Right lung (tissue), 5 donors: Measurements from ENCODE around the gene CXCR5. TPM values are rescaled to one million over a fixed set of nuclear protein-coding genes. Genes with fewer than 3 reads are reported as not detected.

ENCODE experiments used
- DNase-seq, 2 donors: peaks; one replicate each; pipeline ENCODE4 v3.0.0-alpha.2; 2013
- polyA plus RNA-seq, 5 donors: library from polyadenylated mRNA; unstranded; fragments of 120-200 nt; gene quantifications; one replicate each; pipeline versions ENCODE4 v1.2.1 to v1.2.3, GENCODE V29; 2013; ENCODE audit warnings: inconsistent platforms in 1 of 5, low replicate concordance in 1 of 5; ENCODE audit not compliant: insufficient read length in 5 of 5, insufficient read depth in 1 of 5

CXCR5 gene
- polyA plus RNA-seq, 5 donors = not detected

GRCh38 chr11:118927554-118928100 is 43.9 kb downstream of the CXCR5 start:
- no peak for DNase-seq

- peak; percentile 91 to 92 for DNase-seq
Measured at GRCh38 chr11:118928101-118928869, 44.6 kb downstream of the CXCR5 start.

DNA sequence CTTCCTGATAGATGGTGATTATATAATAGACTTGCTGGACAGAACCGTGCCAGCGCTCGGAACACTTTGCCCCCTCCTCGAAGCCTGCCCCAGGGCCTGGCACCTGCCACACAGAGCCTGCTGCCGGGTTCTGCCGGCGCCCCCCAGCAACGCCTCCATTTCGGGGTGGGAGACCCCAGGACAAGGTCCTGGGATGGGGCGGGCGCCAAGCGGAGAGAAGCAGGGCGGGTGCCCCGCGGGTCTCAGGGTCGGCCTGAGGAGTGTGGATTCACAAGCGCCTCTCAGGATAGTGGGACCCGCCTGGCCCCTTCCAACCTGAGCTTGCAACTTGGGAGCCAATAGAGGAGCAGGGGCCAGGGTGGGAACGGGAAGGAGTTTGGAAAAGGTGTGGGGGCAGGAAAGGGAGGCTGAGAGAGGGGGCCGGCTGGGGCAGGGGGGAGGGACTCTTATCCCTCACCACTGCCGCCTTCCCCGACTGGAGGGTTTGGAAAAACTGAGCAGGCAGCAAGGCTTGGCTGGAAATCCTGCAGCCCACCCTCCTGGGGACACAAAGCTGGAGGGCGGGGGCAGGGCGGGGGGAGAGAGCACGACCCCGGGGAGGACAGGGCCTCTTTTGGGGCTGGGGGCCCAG is 45.3 kb downstream of the CXCR5 start:
- peak; percentile 86 to 87 for DNase-seq

- DNase-seq = peak; percentile 93
Measured at GRCh38 chr11:118929501-118930093, 45.9 kb downstream of the CXCR5 start.

GRCh38 chr11:118930094-118930712 is 46.5 kb downstream of the CXCR5 start:
- DNase-seq = peak; percentile 81 to 84

- no peak for DNase-seq
Measured at GRCh38 chr11:118931571-118931970, 47.9 kb downstream of the CXCR5 start.

- no peak for DNase-seq
Measured at GRCh38 chr11:118933486-118933885, 49.8 kb downstream of the CXCR5 start.

GRCh38 chr11:118935376-118935775 is 51.7 kb downstream of the CXCR5 start:
- no peak for DNase-seq

GRCh38 chr11:118938491-118939403 is 55.1 kb downstream of the CXCR5 start:
- DNase-seq = no peak

DNA sequence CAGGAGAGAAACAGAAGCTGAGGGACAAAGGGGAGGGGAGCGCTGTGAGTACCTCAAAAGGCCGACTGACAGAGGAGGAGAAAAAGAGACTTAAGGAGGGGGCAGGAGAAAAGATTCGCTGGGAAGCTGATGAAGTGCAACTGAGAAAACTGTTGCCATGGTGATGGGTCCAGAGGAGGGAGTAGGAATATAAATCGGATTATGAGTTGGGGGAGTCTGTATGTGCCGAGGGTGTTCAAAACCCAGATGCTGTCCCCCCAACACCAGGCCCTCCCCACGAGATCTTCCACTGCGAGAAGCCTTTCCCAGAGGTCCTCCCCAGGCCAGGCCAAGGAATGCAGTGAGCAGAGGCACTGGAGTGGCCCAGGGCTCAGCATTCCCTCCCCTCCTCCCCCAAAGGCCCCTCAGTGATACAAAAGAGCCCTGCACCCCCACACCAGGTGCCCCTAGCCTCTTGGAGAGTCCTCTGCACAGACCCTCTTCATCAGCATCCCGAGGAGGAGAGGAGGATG is 55.8 kb downstream of the CXCR5 start:
- no peak for DNase-seq

DNA sequence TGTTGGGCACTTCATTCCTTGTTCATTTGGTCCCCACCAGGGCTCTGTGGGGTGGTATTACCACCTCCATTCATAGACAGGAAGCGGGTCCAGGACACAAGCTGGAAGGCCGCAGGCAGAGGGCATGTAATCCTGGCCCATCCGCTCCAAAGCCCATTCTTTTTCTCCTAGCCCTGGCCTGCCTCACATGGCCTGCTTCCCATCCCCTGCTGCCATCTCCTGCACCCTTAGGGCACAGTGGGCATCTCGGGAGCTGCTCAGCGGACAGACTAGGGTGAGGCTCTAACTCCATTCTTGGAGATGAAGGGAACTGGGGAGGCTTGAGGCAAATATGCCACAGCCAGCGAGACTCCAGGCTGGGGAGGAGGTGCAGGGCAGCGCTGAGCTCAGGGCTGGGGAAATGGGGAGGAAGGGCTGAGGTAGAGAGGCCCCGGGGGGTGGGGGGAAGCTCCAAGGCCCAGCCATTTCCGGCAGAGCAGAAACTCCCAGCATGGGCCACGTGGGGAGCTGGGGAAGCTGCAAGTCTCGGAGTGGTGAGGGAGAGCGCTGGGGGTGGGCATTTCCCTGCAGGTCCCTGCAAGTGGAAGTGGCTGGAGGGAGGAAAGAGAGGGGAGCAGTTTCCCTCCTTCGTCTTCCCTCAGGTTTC is 56.4 kb downstream of the CXCR5 start:
- DNase-seq = no peak

DNA sequence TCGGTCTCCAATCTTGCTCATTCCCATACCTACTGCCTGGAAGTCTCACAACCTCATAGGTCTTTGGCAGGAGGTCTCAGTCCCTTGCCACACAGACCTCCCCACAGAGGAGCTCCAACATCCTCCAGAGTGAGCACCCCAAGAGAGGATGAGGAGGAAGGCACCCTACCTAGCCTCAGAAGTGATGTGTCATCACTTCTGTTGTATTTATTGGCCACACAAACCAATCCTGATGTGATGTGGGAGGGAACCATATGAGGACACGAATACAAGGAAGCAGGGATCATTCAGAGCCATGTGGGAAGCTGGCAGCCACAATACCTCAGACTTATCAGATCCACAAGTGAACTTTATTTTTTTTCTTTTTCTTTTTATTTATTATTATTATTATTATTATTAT is 63.4 kb downstream of the CXCR5 start:
- no peak for DNase-seq

Other genes with a start within 250 kb of the CXCR5 start
- under 1 TPM; 0.08 to 0.35 (median 0.16) TPM for gene TREH, start 204.2 kb upstream of the CXCR5 start, polyA plus RNA-seq
- gene DDX6, start 92.7 kb upstream of the CXCR5 start, polyA plus RNA-seq = 100 to 1,000 TPM in 4 of 5 donors, 10 to 100 TPM in 1; 96.5 to 140 (median 127) TPM
- 10 to 100 TPM; 27.4 to 65.1 (median 52.0) TPM for gene BCL9L, start 42.0 kb downstream of the CXCR5 start, polyA plus RNA-seq
- 1 to 10 TPM; 1.9 to 3.8 (median 3.4) TPM for gene UPK2, start 72.4 kb downstream of the CXCR5 start, polyA plus RNA-seq
- gene FOXR1, start 87.9 kb downstream of the CXCR5 start, polyA plus RNA-seq = under 1 TPM in 2 of 5 donors, not detected in 3; 0.10 to 0.27 TPM
- gene CENATAC, start 114.2 kb downstream of the CXCR5 start, polyA plus RNA-seq = 10 to 100 TPM; 31.7 to 44.6 (median 38.3) TPM
- 1,000 to 10,000 TPM; 1,442 to 1,768 (median 1,521) TPM for gene RPS25, start 134.5 kb downstream of the CXCR5 start, polyA plus RNA-seq
- 10 to 100 TPM; 67.9 to 96.9 (median 72.4) TPM for gene TRAPPC4, start 134.9 kb downstream of the CXCR5 start, polyA plus RNA-seq
- gene SLC37A4, start 147.0 kb downstream of the CXCR5 start, polyA plus RNA-seq = 10 to 100 TPM; 23.1 to 30.1 (median 24.3) TPM
- gene HYOU1, start 173.3 kb downstream of the CXCR5 start, polyA plus RNA-seq = 10 to 100 TPM; 62.2 to 92.3 (median 70.6) TPM
- 10 to 100 TPM; 49.5 to 61.1 (median 54.0) TPM for gene VPS11, start 183.9 kb downstream of the CXCR5 start, polyA plus RNA-seq
- gene HMBS, start 201.0 kb downstream of the CXCR5 start, polyA plus RNA-seq = 10 to 100 TPM; 21.9 to 33.8 (median 25.8) TPM
- gene DPAGT1, start 218.0 kb downstream of the CXCR5 start, polyA plus RNA-seq = 10 to 100 TPM; 45.2 to 54.4 (median 51.1) TPM
- 1 to 10 TPM; 6.2 to 9.8 (median 9.0) TPM for gene C2CD2L, start 223.5 kb downstream of the CXCR5 start, polyA plus RNA-seq
- gene HINFP, start 237.7 kb downstream of the CXCR5 start, polyA plus RNA-seq = 10 to 100 TPM; 31.5 to 44.4 (median 36.4) TPM